LNCAP (cell line): ENCODE data around the gene TMEM132D.

Experiments
- TF ChIP-seq, protein P1 (sequence below): fragments of 450-650 bp; IDR thresholded peaks from 2 replicates; pipeline ENCODE4 v1.5.1; 2017; ENCODE audit warnings: mild to moderate bottlenecking

Gene TMEM132D

GRCh38 chr12:129830796-129831195 lies 73.0 kb downstream of the TMEM132D start:
- TF ChIP-seq, protein P1, sequence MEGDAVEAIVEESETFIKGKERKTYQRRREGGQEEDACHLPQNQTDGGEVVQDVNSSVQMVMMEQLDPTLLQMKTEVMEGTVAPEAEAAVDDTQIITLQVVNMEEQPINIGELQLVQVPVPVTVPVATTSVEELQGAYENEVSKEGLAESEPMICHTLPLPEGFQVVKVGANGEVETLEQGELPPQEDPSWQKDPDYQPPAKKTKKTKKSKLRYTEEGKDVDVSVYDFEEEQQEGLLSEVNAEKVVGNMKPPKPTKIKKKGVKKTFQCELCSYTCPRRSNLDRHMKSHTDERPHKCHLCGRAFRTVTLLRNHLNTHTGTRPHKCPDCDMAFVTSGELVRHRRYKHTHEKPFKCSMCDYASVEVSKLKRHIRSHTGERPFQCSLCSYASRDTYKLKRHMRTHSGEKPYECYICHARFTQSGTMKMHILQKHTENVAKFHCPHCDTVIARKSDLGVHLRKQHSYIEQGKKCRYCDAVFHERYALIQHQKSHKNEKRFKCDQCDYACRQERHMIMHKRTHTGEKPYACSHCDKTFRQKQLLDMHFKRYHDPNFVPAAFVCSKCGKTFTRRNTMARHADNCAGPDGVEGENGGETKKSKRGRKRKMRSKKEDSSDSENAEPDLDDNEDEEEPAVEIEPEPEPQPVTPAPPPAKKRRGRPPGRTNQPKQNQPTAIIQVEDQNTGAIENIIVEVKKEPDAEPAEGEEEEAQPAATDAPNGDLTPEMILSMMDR = no peak

- TF ChIP-seq, protein P1 = no peak
Observed at GRCh38 chr12:129827866-129828384, 75.9 kb downstream of the TMEM132D start.

- TF ChIP-seq, protein P1 = no peak
Observed at GRCh38 chr12:129827102-129827865, 76.5 kb downstream of the TMEM132D start.

DNA sequence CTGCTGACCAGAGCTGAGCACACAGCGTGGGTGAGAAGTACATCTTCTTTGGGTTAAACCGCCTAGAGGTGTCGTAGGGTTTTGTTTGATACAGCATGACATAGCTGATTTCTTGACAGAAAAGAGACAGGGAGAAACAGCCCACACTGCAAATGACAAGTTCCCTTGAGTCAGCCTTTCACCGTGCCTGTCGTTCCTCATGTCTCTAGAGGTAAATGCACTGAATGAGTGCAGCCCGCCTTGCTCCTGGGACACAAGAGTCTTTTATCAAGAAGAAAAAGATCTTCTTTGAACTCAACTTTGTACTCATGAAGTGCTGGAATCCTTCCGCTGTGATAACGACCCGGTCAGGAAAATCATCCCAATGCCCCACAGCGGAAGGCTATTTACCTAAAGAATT lies 77.6 kb downstream of the TMEM132D start:
- TF ChIP-seq, protein P1 = no peak

GRCh38 chr12:129825316-129825715 lies 78.5 kb downstream of the TMEM132D start:
- TF ChIP-seq, protein P1 = no peak

GRCh38 chr12:129821964-129822363 lies 81.9 kb downstream of the TMEM132D start:
- TF ChIP-seq, protein P1 = no peak

- TF ChIP-seq, protein P1 = no peak
Observed at GRCh38 chr12:129819391-129819790, 84.4 kb downstream of the TMEM132D start.
